ENCODE data around the gene TGFB1.
"Not testable (repeated sequence)": the region's sequence is repeated elsewhere in the genome, so short reads cannot be mapped to it uniquely, and the experiment has no call there.

The TGFB1 gene

GRCh38 chr19:41353466-41354342 is at the start of gene TGFB1:
TGFB1 (minus strand) TSS chr19:41353922; CDS start chr19:41353044, 878 bp downstream.
- peak; percentile 39 to 40 for ATAC-seq

DNA sequence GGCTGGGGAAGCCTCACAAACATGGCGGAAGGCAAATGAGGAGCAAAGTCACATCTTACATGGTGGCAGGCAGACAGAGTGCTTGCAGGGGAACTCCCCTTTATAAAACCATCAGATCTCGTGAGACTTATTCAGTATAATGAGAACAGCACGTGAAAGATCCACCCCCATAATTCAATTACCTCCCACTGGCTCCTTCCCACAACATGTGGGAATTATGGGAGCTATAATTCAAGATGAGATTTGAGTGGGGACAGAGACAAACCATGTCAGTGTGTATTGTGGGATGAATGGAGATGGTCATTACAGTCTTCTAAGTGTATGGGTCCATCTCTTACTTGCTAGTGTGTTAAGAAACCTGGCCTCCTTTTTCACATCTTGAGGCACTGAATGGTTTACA is 48.3 kb upstream of the TGFB1 start:
- ATAC-seq = no peak

DNA sequence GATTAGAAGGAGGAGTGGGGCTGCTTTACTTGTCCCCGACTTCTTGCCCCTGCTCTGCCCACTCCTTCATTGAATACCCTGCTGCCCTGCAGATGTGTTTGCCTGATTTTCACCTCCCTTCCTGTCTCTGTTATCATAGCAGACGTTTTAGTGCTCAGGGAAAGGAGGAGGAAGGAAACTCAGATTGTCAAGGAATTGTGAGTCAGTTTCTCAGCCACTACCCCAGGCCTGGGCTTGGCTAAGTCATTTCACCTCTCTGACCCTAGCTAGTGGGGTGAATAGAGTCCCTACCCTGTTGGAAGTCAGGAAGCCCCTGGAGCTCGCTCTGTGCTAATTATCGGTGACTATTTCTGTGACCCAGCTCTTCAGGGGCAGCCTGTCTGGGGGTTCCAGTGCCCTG is 47.8 kb upstream of the TGFB1 start:
- ATAC-seq = no peak

DNA sequence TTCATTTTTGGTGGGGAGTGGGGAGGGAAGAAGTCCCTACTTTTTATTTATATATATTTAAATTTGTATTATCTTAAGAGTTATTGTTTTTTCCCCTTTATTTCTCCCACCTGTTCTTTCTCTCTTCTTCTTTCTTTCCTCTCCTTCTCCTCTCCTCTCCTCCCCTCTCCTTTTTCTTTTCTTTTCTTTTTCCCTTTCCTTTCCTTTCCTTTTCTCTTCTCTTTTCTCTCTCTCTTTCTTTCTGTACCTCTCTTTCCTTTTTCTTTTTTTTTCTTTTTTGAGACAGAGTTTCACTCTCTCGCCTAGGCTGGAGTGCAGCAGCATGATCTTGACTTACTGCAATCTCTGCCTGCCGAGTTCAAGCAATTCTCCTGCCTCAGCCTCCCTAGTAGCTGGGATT is 45.8 kb upstream of the TGFB1 start:
- ATAC-seq = no peak

DNA sequence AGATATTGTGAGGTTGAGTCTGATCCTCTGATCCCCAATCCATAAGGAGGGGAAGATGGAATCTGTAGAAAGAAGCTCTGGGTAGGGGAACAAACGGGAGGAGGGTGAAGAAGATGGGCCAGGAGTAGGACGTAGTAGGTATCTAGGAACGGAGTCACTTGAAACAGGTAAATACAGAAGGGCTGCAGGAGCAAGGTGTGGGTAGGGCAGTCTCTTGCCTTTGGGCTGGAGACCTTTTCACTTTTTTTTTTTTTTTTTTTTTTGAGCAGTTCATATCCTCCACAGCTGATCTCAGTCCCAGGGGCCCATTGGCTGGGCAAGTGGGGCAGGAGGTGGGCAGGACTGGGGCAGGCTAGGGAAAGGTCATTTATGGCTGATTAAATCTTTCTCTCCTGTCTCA is 45.4 kb upstream of the TGFB1 start:
- ATAC-seq = no peak

- ATAC-seq = no peak
Measured at GRCh38 chr19:41398598-41398997, 44.9 kb upstream of the TGFB1 start.

- no peak for ATAC-seq
Measured at GRCh38 chr19:41398050-41398418, 44.3 kb upstream of the TGFB1 start.

DNA sequence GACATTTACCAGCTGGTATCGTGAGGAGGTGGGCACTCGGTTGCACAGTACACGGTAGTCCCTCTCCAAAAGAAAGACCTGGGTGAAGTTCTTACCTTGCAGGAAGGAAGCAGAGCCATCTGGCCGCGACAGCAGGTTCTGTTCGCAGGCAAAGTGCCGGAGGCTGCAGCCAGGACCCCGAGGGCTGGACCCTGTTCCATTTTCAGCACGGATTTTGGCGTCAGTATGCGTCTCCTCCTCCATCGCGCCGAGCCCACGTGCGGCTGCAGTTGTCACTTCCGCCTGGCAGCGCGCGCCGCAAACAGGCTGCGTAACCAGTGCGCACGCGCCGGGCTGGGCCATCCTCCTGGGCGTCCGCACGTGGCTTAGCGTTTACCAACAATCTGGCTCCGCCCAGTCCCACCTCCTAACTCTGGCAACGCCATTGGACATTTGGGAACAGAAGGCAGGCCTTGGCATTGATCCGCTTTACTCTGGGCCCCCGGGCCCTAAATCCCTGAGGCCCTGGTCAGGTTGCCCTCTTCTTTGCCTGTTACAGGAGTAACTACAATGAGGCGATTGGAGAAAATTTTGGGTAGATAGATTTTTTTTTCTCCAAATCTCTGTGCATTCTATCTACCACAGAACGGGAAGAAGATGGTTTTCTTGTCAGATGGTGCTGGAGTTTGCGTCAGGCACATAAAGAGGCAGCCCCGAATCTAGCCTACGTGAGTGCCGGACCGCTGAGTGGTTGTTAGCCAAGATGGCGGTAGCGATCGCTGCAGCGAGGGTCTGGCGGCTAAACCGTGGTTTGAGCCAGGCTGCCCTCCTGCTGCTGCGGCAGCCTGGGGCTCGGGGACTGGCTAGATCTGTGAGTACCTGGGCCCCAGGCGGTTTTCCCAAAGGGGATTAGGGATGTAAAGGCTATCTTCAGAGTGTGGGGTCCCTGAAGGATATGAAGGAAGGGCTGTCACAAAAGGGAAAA is 43.6 kb upstream of the TGFB1 start, which contains the start of the genes BCKDHA and EXOSC5:
TSS of gene BCKDHA (plus strand) at position 733 of the 964 bp plus-strand sequence. CDS start at position 743, 10 bp downstream.
TSS of gene EXOSC5 (minus strand) at position 274 of the 964 bp plus-strand sequence. CDS start at position 243, 31 bp downstream.
- peak; percentile 99 for ATAC-seq

- no peak for ATAC-seq
Measured at GRCh38 chr19:41395355-41395754, 41.6 kb upstream of the TGFB1 start.

DNA sequence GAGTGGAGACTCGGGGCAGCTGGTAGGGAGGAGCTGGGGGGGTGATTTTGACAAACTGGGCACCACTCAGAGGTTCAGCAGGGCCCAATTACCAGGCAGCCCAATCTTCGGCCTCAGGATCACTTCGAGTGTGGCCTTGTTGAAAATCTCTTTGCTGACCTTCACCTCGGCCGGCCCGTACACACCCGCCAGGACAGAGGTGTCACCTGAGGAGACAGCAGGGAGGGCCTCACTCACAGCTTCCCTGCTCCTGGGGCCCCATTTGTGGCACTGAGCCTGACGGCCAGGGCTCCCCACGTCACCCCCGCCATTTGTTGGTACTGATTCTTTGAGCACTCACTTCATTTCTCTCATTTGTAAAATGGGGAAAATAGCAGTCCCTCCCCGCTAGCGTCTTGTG is 39.1 kb upstream of the TGFB1 start:
- ATAC-seq = no peak

DNA sequence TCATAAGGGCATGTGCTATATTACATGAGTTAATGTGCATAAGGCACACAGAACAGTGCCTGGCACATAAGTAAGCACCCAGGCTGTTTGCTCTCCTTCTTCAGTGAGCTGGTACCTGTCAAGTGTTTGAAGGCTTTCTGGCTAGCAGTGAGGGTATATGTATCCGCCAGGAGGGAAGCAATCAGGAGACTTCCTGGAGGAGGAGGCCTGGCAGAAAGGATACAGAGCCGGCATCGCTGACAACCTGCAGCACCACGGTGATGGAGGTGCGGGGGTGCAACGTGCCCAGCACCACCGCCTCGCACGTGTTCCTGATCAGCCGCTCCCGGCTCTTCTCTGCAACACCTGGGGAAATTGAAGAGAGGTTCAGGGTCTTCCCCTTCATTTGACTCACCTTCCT is 37.9 kb upstream of the TGFB1 start:
- no peak for ATAC-seq

- no peak for ATAC-seq
Measured at GRCh38 chr19:41386442-41386841, 32.7 kb upstream of the TGFB1 start.

- ATAC-seq = no peak
Measured at GRCh38 chr19:41384351-41384750, 30.6 kb upstream of the TGFB1 start.

- not testable (repeated sequence) for ATAC-seq
Measured at GRCh38 chr19:41381536-41381935, 27.8 kb upstream of the TGFB1 start.

DNA sequence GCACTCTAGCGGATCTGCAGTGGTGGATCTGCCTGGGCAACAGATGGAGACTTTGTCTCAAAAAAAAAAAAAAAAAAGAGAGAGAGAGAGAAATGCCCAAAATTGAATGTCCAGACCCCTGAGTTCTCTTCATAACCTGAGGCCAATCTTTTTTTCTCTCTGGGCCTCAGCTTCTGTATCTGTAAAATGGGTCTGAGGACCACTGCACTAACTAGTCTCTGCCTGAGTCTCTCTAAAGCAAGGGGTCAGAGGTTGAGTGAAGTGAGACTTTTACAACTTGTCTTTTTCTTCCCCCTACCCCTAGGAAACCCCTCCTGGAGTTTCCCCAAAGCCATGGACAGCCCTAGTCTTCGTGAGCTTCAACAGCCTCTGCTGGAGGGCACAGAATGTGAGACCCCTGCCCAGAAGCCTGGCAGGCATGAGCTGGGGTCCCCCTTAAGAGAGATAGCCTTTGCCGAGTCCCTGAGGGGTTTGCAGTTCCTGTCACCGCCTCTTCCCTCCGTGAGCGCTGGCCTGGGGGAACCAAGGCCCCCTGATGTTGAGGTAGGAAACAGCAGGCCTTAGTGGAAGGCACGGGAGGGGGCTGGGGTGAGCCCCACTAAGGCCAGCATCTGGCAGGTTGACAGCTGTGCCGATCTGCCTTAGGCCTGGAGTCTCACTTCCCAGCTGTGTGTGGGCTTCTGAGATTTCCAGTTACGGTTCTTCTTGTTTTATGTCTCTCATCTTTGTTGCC is 24.4 kb upstream of the TGFB1 start:
- ATAC-seq = peak in 1 of 2 donors; percentile 18

GRCh38 chr19:41376998-41377365 is 23.3 kb upstream of the TGFB1 start:
- peak; percentile 55 to 67 for ATAC-seq

GRCh38 chr19:41376241-41376997 is 22.7 kb upstream of the TGFB1 start, which contains the start of gene TMEM91:
TMEM91 (plus strand) TSS chr19:41376533; CDS start chr19:41378310, 1,777 bp downstream.
- peak; percentile 38 for ATAC-seq

DNA sequence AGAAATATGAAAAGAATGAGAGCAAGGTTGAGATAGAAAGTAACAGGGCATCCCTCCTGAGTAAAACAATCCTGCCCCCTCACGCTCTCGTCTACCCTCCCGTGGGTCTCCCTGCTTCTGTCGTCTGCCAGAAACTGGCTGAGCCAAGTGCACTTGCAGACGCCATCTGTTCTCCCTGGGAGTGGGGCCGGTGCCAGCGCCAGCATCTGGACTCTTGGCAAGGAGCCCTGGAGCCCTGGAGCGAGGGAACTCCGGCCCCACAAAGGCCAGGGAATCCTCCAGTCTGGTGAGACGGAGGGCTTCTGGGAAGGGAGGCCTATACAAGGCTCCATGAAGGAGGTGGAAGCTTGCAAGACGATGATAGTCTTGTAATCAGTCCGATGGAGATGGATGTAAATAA is 20.3 kb upstream of the TGFB1 start:
- ATAC-seq = no peak

DNA sequence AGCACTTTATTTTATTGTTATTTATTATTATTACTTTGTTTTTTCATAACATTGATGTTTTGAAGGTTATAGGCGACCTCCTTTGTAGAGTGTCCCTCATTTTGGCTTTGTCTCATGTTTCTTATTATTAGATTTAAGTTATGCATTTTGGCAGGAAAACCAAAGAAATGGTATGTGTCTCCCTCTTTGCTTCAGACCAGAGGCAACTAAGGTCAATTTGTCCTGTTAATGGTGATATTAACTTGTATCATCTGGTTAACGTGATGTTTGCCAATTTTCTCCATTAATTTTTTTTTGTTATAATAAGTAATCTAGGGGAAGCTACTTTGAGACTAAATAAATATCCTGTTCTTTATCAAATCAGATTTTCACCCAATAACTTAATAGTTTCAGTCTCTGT is 18.8 kb upstream of the TGFB1 start:
- ATAC-seq = no peak

DNA sequence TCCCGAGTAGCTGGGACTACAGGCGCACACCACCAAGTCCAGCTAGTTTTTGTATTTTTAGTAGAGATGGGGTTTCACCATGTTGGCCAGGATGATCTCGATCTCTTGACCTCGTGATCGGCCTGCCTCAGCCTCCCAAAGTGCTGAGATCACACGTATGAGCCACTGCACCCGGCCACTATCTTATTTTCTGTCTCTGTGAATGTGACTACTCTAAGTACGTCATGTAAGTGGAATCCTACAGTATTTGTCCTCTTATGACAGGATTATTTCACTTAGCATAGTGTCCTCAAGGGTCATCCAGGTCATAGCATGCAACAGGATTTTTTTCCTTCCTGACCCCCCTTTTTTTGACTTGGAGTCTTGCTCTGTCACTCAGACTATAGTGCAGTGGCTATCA is 17.8 kb upstream of the TGFB1 start:
- ATAC-seq = no peak

DNA sequence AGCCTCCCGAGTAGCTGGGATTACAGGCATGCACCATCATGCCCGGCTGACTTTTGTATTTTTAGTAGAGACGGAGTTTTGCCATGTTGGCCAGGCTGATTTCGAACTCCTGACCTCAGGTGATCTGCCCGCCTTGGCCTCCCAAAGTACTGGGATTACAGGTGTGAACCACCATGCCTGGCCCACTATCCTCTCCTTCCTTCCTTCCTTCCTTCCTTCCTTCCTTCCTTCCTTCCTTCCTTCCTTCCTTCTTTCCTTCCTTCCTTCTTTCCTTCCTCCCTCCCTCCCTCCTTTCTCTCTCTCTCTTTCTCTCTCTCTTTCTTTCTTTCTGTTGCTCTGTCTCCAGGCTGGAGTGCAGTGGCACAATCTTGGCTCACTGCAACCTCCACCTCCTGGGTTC is 17.4 kb upstream of the TGFB1 start:
- not testable (repeated sequence) for ATAC-seq

GRCh38 chr19:41369769-41370168 is 16.0 kb upstream of the TGFB1 start:
- ATAC-seq = no peak

Measured in activated CD4-positive, CD25-positive, alpha-beta regulatory T cell treated with anti-CD3 and anti-CD28 coated beads, Interleukin-2, amount 50 U/mL, for 24 hours (primary cell).